GM12878 (cell line): ENCODE results near the gene CHL1.

Source experiments
- MYC ChIP-seq: IDR thresholded peaks from 2 replicates; pipeline ENCODE4 v1.6.1; 2011; ENCODE audit warnings: mild to moderate bottlenecking, low read length, moderate library complexity, inconsistent platforms; ENCODE audit not compliant: insufficient read depth, insufficient replicate concordance, insufficient read length, severe bottlenecking
- ZNF274 ChIP-seq: IDR thresholded peaks from one replicate; pipeline ENCODE4 v1.8.0; 2011; ENCODE audit not compliant: insufficient read length, insufficient read depth

DNA sequence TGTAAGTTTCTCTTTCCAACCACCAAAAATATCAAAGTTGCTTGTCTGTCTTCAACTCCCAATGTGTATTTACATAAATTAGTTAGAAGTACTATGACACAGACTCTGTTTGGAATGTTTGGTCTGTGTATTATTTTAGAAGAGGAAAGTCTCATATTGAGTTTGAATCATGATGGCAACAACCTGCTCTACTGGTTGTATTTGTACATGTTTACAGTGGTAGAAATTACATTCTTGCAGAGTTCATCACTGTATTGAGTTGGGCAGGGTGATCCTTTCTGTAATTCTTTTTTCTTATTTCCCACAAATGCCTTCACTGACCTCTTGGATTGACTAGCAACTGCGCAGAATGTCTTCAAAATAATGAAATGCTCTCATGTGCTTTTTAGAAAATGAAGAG lies 149.6 kb downstream of the CHL1 start:
- TF ChIP-seq ZNF274 (no peak), MYC (no peak)
